GM13976 (cell line): ENCODE data around the gene LOXHD1.

Experiments
- DNase-seq: peaks from one replicate; pipeline ENCODE4 v3.0.0; 2012; ENCODE audit warnings: low spot score
- CTCF ChIP-seq: IDR thresholded peaks from 2 replicates; pipeline ENCODE4 v1.5.1; 2012; ENCODE audit warnings: borderline replicate concordance, mild to moderate bottlenecking; ENCODE audit not compliant: insufficient read depth; ENCODE audit errors: extremely low read depth, missing control alignments, control extremely low read depth
- in situ Hi-C: fragments of 300-500 bp; cut with MboI; formaldehyde crosslinking; loops from one replicate; pipeline ENCODE4 v1.12.0; 2022; ENCODE audit warnings: low sequenced_read_pairs, mixed read lengths, inconsistent platforms; ENCODE audit not compliant: unreplicated experiment

Gene LOXHD1

GRCh38 chr18:46675112-46675511, 18.1 kb upstream of the LOXHD1 start:
- in situ Hi-C loops, result no loop called here
- TF ChIP-seq CTCF, result no peak
- no peak for DNase-seq

GRCh38 chr18:46672062-46672970, 15.3 kb upstream of the LOXHD1 start:
- in situ Hi-C loops, result no loop called here
- no peak for DNase-seq
- no peak for TF ChIP-seq CTCF

- in situ Hi-C loops, result loop anchor here (10.0 kb wide), 1 partner anchor 504 kb away; no protein-coding TSS in a partner anchor
- no peak for TF ChIP-seq CTCF
- DNase-seq, result no peak
Observed at GRCh38 chr18:46668694-46669093, 11.7 kb upstream of the LOXHD1 start.

- in situ Hi-C loops, result loop anchor here (10.0 kb wide), 1 partner anchor 503 kb away; no protein-coding TSS in a partner anchor
- TF ChIP-seq CTCF, result no peak
- no peak for DNase-seq
Observed at GRCh38 chr18:46668135-46668534, 11.1 kb upstream of the LOXHD1 start.

- DNase-seq, result no peak
- in situ Hi-C loops, result loop anchor here (10.0 kb wide), 1 partner anchor 499 kb away; no protein-coding TSS in a partner anchor
- TF ChIP-seq CTCF, result no peak
Observed at GRCh38 chr18:46663539-46663938, 6.5 kb upstream of the LOXHD1 start.

- no peak for DNase-seq
- TF ChIP-seq CTCF, result no peak
- in situ Hi-C loops, result loop anchor here (10.0 kb wide), 1 partner anchor 496 kb away; no protein-coding TSS in a partner anchor
Observed at GRCh38 chr18:46660957-46661749, 4.1 kb upstream of the LOXHD1 start.
